Heart left ventricle (tissue), 16 donors: ENCODE results near the gene DHRS1. TPM values are rescaled to one million over a fixed set of nuclear protein-coding genes. Genes with fewer than 3 reads are reported as not detected.
A peak's percentile ranks its signal among the peaks of the same experiment; 100 is the strongest.

Experiments used
- ATAC-seq, 4 donors: fragments of 200-7000 bp; cut with Tn5 transposase; one replicate each; pipeline ENCODE4 v1.9.1; 2020 to 2022; ENCODE audit warnings: moderate library complexity in 4 of 4, mild to moderate bottlenecking in 3 of 4, moderate number of reproducible peaks in 1 of 4
- DNase-seq, 5 donors: peaks; one replicate each; pipeline ENCODE4 v3.0.0-alpha.2; 2020
- H3K27ac ChIP-seq, 12 donors: fragments of 200-600 bp; sonication (generic) in 4 of 12; one replicate each; pipeline versions ENCODE4 v1.5.0 to v1.8.0; 2016 to 2022; ENCODE audit warnings: mild to moderate bottlenecking in 2 of 12
- H3K27me3 ChIP-seq, 9 donors: fragments of 200-600 bp; sonication (generic) in 2 of 9; one replicate each; pipeline versions ENCODE4 v1.5.1 to v1.8.0; 2016 to 2022; ENCODE audit warnings: mild to moderate bottlenecking in 3 of 9
- H3K36me3 ChIP-seq, 9 donors: fragments of 200-600 bp; sonication (generic) in 2 of 9; one replicate each; pipeline versions ENCODE4 v1.5.0 to v1.8.0; 2018 to 2022; ENCODE audit warnings: mild to moderate bottlenecking in 2 of 9
- H3K4me1 ChIP-seq, 12 donors: fragments of 200-600 bp; sonication (generic) in 4 of 12; one replicate each; pipeline versions ENCODE4 v1.5.0 to v1.8.0; 2016 to 2022; ENCODE audit warnings: mild to moderate bottlenecking in 3 of 12
- H3K4me3 ChIP-seq, 12 donors: fragments of 200-600 bp; sonication (generic) in 4 of 12; one replicate each; pipeline versions ENCODE4 v1.5.0 to v1.8.0; 2017 to 2022; ENCODE audit warnings: mild to moderate bottlenecking in 9 of 12, moderate library complexity in 4 of 12
- H3K9me3 ChIP-seq, 12 donors: fragments of 200-600 bp; sonication (generic) in 4 of 12; one replicate each; pipeline versions ENCODE4 v1.5.0 to v1.8.0; 2016 to 2022; ENCODE audit warnings: mild to moderate bottlenecking in 1 of 12
- CTCF ChIP-seq, 12 donors: fragments of 200-600 bp; sonication (generic) in 4 of 12; IDR thresholded peaks; one replicate each; pipeline versions ENCODE4 v1.5.0 to v1.8.0; 2018 to 2022; ENCODE audit warnings: antibody characterized with exemption in 12 of 12, mild to moderate bottlenecking in 5 of 12
- POLR2A ChIP-seq, 2 donors: fragments of 450-650 bp; IDR thresholded peaks; one replicate each; pipeline ENCODE4 v1.6.1; 2017; ENCODE audit warnings: antibody characterized with exemption in 2 of 2, mild to moderate bottlenecking in 2 of 2, moderate library complexity in 2 of 2
- WGBS, 4 donors: extraction: QIAGEN DNeasy Blood & Tissue Kit in 2 of 4; methylation state at CpG; one replicate each; pipeline versions ENCODE4 v1.1.5 to v1.1.7; 2013 to 2018; 5-methylcytosine and 5-hydroxymethylcytosine counted together
- intact Hi-C, 10 donors: fragments of 100-400 bp; cut with DNase I; formaldehyde crosslinking; loops; one replicate each; pipeline versions ENCODE4 v1.11.1 to v1.14.2; 2022
- polyA plus RNA-seq, 2 donors: library from polyadenylated mRNA; stranded (reverse); fragments of 200-250 nt; gene quantifications; one replicate each; pipeline ENCODE4 v1.2.3, GENCODE V29; 2013
- total RNA-seq, 9 donors: library from RNA; depleted of rRNA in 2 of 9; stranded (reverse); fragments of >200 nt in 2 of 9; fragmentation: NEBNext Ultra II Directional in 3 of 9; extraction: Animal tissue kit (Norgen Biotek cat#: 25700) in 3 of 9; gene quantifications; one replicate each; pipeline versions ENCODE4 v1.1.0 to v1.2.4, GENCODE V29; 2016 to 2023
- donor health status: ischemic (EF 13 %, LVEDD 7.1; RV severe dilation, severe dysfunction).
- donor health status: healthy with polysubstance abuse.
- donor health status: DM: no; HTN: yes; CAD: no.
- donor health status: DM: no; HTN: no; CAD: no.
- donor health status: ischemic (EF 25% LVEDD 6.9; RV normal size, moderate dysfunction).
- donor health status: ischemic (EF 25% LVEDD 5.7; RV mildly dilated, moderate dysfunction).
- donor health status: healthy.
- donor health status: DM: yes; HTN: yes; CAD: no.
- donor health status: ischemic (EF 35%, LVEDD 5.7; RV mildly dilated, moderate dysfunction).
- donor health status: nonischemic (EF 11% LVEDD 7.7; RV severe dilation, severe dysfunction).
- donor health status: DM: yes; HTN: yes; CAD: no.
- donor health status: PGD.
- donor health status: ischemic (EF 29% LVEDD 5.4; RV normal size, mild dysfunction).
- donor health status: nonischemic (EF 23%, LVEDD 6.1; RV moderate dilation, normal function).

The DHRS1 gene
- total and polyA plus RNA-seq, 11 donors = 5.5 to 18.1 (median 10.7) TPM

- H3K9me3 ChIP-seq = no peaks in the 10 kb centered on the region
- peaks cover 3 to 44% (median 25%) of the 10 kb centered on the region in 12 donors for H3K4me1 ChIP-seq
- H3K36me3 ChIP-seq = peaks cover 0 to 13% (median 0%) of the 10 kb centered on the region in 9 donors
- DNase-seq = peak; percentile 42 to 83 (median 57)
- peak; percentile 32 to 62 (median 61) for ATAC-seq
- TF ChIP-seq CTCF (IDR thresholded peaks at IDR 0.05) (no peak), POLR2A (IDR thresholded peaks at IDR 0.05) (peak in 1 of 2 donors; percentile 26)
- peak within 1 kb of the TSS in 9 of 12 donors; percentile 20 to 81 (median 65) for H3K27ac ChIP-seq
- WGBS, 4 donors = 13 to 25% (median 17%) methylated on average over 37 to 51 of the region's 51 CpGs
- H3K27me3 ChIP-seq = peaks cover 0 to 34% (median 7%) of the 10 kb centered on the region in 9 donors
- intact Hi-C loops = no loop called here
- peak within 1 kb of the TSS; percentile 17 to 67 (median 52) for H3K4me3 ChIP-seq
These were observed 39.9 kb upstream of the DHRS1 start, which contains the start of gene RIPK3 for GRCh38 chr14:24339284-24340151. TSS of gene RIPK3 (minus strand) at chr14:24339991. CDS start at chr14:24339826, 165 bp downstream.

GRCh38 chr14:24338843-24339242 is 39.3 kb upstream of the DHRS1 start:
- TF ChIP-seq CTCF (IDR thresholded peaks at IDR 0.05) = no peak
- no peak for TF ChIP-seq POLR2A (IDR thresholded peaks at IDR 0.05)
- 71 to 85% (median 75%) methylated on average over 11 to 14 of the region's 14 CpGs for WGBS, 4 donors
- H3K4me1 ChIP-seq = peaks cover 3 to 51% (median 31%) of the 10 kb centered on the region in 12 donors
- peaks cover 0 to 41% (median 14%) of the 10 kb centered on the region in 9 donors for H3K27me3 ChIP-seq
- no peak for DNase-seq
- no peaks in the 10 kb centered on the region for H3K9me3 ChIP-seq
- peak overlapping the region in 6 of 12 donors; percentile 39 to 81 (median 64) for H3K27ac ChIP-seq
- H3K36me3 ChIP-seq = peaks cover 0 to 13% (median 0%) of the 10 kb centered on the region in 9 donors
- ATAC-seq = no peak
- H3K4me3 ChIP-seq = peak overlapping the region; percentile 17 to 67 (median 52)
- intact Hi-C loops = no loop called here

- Histone ChIP-seq H3K36me3 (peaks cover 0 to 16% (median 0%) of the 10 kb centered on the region in 9 donors), H3K27ac (no peak overlapping the region), H3K9me3 (no peaks in the 10 kb centered on the region), H3K4me3 (no peak overlapping the region), H3K4me1 (peaks cover 3 to 61% (median 41%) of the 10 kb centered on the region in 12 donors), H3K27me3 (peaks cover 0 to 50% (median 15%) of the 10 kb centered on the region in 9 donors)
- intact Hi-C loops = no loop called here
- whole genome bisulfite sequencing, 4 donors = 91 to 96% (median 93%) methylated on average over 8 of the region's 8 CpGs
- no peak for DNase-seq
- TF ChIP-seq CTCF (IDR thresholded peaks at IDR 0.05) (no peak), POLR2A (IDR thresholded peaks at IDR 0.05) (no peak)
- ATAC-seq = no peak
These were observed 38.2 kb upstream of the DHRS1 start for GRCh38 chr14:24337824-24338175.

GRCh38 chr14:24337144-24337823 is 37.7 kb upstream of the DHRS1 start:
- no peak for ATAC-seq
- no peak overlapping the region for H3K4me3 ChIP-seq
- 79 to 94% (median 89%) methylated on average over 7 of the region's 7 CpGs for WGBS, 4 donors
- H3K27me3 ChIP-seq = peaks cover 0 to 54% (median 15%) of the 10 kb centered on the region in 9 donors
- H3K4me1 ChIP-seq = peaks cover 8 to 66% (median 46%) of the 10 kb centered on the region in 12 donors
- peaks cover 0 to 21% (median 3%) of the 10 kb centered on the region in 9 donors for H3K36me3 ChIP-seq
- DNase-seq = no peak
- intact Hi-C loops = no loop called here
- H3K9me3 ChIP-seq = no peaks in the 10 kb centered on the region
- TF ChIP-seq POLR2A (IDR thresholded peaks at IDR 0.05) = no peak
- no peak overlapping the region for H3K27ac ChIP-seq
